Neural progenitor cell (in vitro differentiated cells): ENCODE measurements around the gene TSHZ3.

Experiments used
- EZH2 ChIP-seq: fragments of 200-600 bp; sonication (generic); IDR thresholded peaks from 2 replicates; pipeline ENCODE4 v1.6.1; 2017; ENCODE audit warnings: antibody characterized with exemption, mild to moderate bottlenecking, moderate library complexity
- EZH2phosphoT487 ChIP-seq: fragments of 200-600 bp; sonication (generic); IDR thresholded peaks from 2 replicates; pipeline ENCODE4 v1.6.1; 2017; ENCODE audit warnings: antibody characterized with exemption
- TF ChIP-seq, protein P1 (sequence below): fragments of 200-600 bp; sonication (generic); IDR thresholded peaks from 2 replicates; pipeline ENCODE4 v1.5.1; 2017; ENCODE audit warnings: antibody characterized with exemption, mild to moderate bottlenecking

GRCh38 chr19:31271306-31271911 lies 77.8 kb downstream of the TSHZ3 start:
- TF ChIP-seq, protein P1, sequence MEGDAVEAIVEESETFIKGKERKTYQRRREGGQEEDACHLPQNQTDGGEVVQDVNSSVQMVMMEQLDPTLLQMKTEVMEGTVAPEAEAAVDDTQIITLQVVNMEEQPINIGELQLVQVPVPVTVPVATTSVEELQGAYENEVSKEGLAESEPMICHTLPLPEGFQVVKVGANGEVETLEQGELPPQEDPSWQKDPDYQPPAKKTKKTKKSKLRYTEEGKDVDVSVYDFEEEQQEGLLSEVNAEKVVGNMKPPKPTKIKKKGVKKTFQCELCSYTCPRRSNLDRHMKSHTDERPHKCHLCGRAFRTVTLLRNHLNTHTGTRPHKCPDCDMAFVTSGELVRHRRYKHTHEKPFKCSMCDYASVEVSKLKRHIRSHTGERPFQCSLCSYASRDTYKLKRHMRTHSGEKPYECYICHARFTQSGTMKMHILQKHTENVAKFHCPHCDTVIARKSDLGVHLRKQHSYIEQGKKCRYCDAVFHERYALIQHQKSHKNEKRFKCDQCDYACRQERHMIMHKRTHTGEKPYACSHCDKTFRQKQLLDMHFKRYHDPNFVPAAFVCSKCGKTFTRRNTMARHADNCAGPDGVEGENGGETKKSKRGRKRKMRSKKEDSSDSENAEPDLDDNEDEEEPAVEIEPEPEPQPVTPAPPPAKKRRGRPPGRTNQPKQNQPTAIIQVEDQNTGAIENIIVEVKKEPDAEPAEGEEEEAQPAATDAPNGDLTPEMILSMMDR: no peak
- no peak for TF ChIP-seq EZH2phosphoT487
- no peak for TF ChIP-seq EZH2
